Right atrium auricular region (tissue), 2 donors: ENCODE measurements around the gene POU1F1. TPM values are rescaled to one million over a fixed set of nuclear protein-coding genes. Genes with fewer than 3 reads are reported as not detected.

Experiments used
- DNase-seq: peaks from one replicate; pipeline ENCODE4 v3.0.0-alpha.2; 2019; ENCODE audit warnings: low spot score
- H3K27ac ChIP-seq, 2 donors: fragments of 200-600 bp; sonication (generic); 1 replicate in 1 of 2; 2 replicates in 1 of 2; pipeline ENCODE4 v1.5.1; 2016 to 2019
- H3K27me3 ChIP-seq, 2 donors: fragments of 200-600 bp; sonication (generic); one replicate each; pipeline versions ENCODE4 v1.5.1 to v1.6.0; 2017 to 2019
- H3K36me3 ChIP-seq: fragments of 200-600 bp; sonication (generic); one replicate; pipeline ENCODE4 v1.5.1; 2016
- H3K4me1 ChIP-seq, 2 donors: fragments of 200-600 bp; sonication (generic); one replicate each; pipeline versions ENCODE4 v1.5.1 to v1.6.0; 2017 to 2019
- H3K4me3 ChIP-seq, 2 donors: fragments of 200-600 bp; sonication (generic); 1 replicate in 1 of 2; 2 replicates in 1 of 2; pipeline ENCODE4 v1.5.1; 2017 to 2019; ENCODE audit warnings: mild to moderate bottlenecking in 1 of 2, moderate library complexity in 1 of 2
- H3K9me3 ChIP-seq, 2 donors: fragments of 200-600 bp; sonication (generic); one replicate each; pipeline ENCODE4 v1.5.1; 2019
- CTCF ChIP-seq, 2 donors: fragments of 200-600 bp; sonication (generic); IDR thresholded peaks; one replicate each; pipeline ENCODE4 v1.5.1; 2019; ENCODE audit warnings: antibody characterized with exemption in 2 of 2
- microRNA-seq, 2 donors: library from miRNA; unstranded; fragments of <30 nt; microRNA quantifications; one replicate each; pipeline ENCODE4, GENCODE V29; 2016 to 2017; ENCODE audit warnings: borderline number of aligned reads in 2 of 2, borderline replicate concordance in 1 of 2
- total RNA-seq, 2 donors: library from RNA; depleted of rRNA; stranded (reverse); fragments of >200 nt; gene quantifications; one replicate each; pipeline ENCODE4 v1.1.0, GENCODE V29; 2016

Gene POU1F1
- total RNA-seq, 2 donors from 2014 or later = not detected

GRCh38 chr3:87218560-87218959 is 57.8 kb downstream of the POU1F1 start:
- Histone ChIP-seq H3K4me3 (no peak overlapping the region), H3K36me3 (no peaks in the 10 kb centered on the region), H3K4me1 (no peaks in the 10 kb centered on the region), H3K9me3 (no peaks in the 10 kb centered on the region), H3K27ac (no peak overlapping the region), H3K27me3 (no peaks in the 10 kb centered on the region)
- TF ChIP-seq CTCF (IDR thresholded peaks at IDR 0.05) = no peak
- DNase-seq = no peak

Small RNA genes lying within 50 kb of the gene (microRNA-seq; reads per million reads assigned to microRNA genes)
- 0 reads per million in 2 donors for gene MIR4795

Other genes with a start within 250 kb of the POU1F1 start
- gene CHMP2B, start 49.3 kb downstream of the POU1F1 start, total RNA-seq = 10 to 100 TPM; 30.7 to 32.4 TPM